Measurements from ENCODE around the gene HS1BP3. TPM values are rescaled to one million over a fixed set of nuclear protein-coding genes. Genes with fewer than 3 reads are reported as not detected.

HS1BP3 gene
- total and polyA plus RNA-seq, 2 donors (not counting 3 experiments of a cell fraction or from before 2014, with no cell fraction given): 27.4 to 33.1 TPM

DNA sequence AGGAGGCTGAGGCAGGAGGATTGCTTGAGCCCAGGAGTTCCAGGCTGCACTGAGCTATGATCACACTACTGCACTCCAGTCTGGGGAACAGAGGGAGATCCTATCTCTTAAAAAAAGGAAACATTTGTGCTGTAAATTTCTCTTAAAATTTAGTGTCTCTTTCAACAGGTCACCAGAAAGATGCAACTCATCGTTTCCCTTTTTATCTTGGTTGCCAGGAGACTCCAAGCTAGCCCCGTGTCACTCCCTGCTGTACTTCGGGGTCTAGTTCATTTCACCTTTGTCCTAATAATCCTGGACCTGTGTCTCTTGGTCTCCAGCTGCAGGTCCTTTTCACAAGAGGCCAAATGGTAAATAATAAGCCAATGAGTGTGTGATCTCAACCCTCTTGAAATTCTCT, 7.1 kb downstream of the HS1BP3 start:
- Histone ChIP-seq H3K79me2 (ENCODE audit: control insufficient read depth, insufficient read depth, low read length) (no peaks in the 10 kb centered on the region), H4K20me1 (replicated peaks; ENCODE audit: control insufficient read depth, extremely low read depth, insufficient read depth, low read length) (no peaks in the 10 kb centered on the region), H2AFZ (ENCODE audit: low read depth, low read length) (no peak overlapping the region), H3K27me3 (ENCODE audit: control insufficient read depth in 2 of 2, insufficient read depth in 2 of 2, low read length in 2 of 2) (no peaks in the 10 kb centered on the region), H3K9me3 (replicated peaks; ENCODE audit: control insufficient read depth, insufficient read depth, low read length) (no peaks in the 10 kb centered on the region), H3K9ac (replicated peaks; ENCODE audit: extremely low read depth, insufficient read depth, low read length) (no peak overlapping the region), H3K4me2 (ENCODE audit: insufficient read depth, low read length) (no peak overlapping the region), H3K27ac (ENCODE audit: insufficient read depth, low read depth, low read length) (no peak overlapping the region), H3K4me1 (ENCODE audit: control insufficient read depth, extremely low read depth, insufficient read depth, low read length) (peaks cover 8% of the 10 kb centered on the region), H3K4me3 (replicated peaks in 1 of 3; ENCODE audit: insufficient read depth in 1 of 3, low read depth in 1 of 3, low read length in 3 of 3) (no peak overlapping the region), H3K36me3 (ENCODE audit: control insufficient read depth in 2 of 2, extremely low read depth in 1 of 2, insufficient read depth in 2 of 2, low read length in 2 of 2) (peaks cover 0 to 32% of the 10 kb centered on the region in 2 experiments), H3K9me1 (replicated peaks; ENCODE audit: control insufficient read depth, extremely low read depth, insufficient read depth, low read length) (no peaks in the 10 kb centered on the region)
- no peak for FAIRE-seq
- BruUV-seq (replicated peaks): no TSS peak
- POLR2A ChIA-PET: interaction anchor here (1.1 kb wide), 1 partner anchor 197 kb away, joined by 5 read pairs; the partner anchor contains the start of gene RHOB
- dilution Hi-C loops (cut with MboI; ENCODE audit: extremely low pct_ligation_motif_present, low sequenced_read_pairs) (no loop called here), intact Hi-C loops (cut with micrococcal nuclease) (loop anchor here (5.0 kb wide), 1 partner anchor 317 kb away; no protein-coding TSS in a partner anchor)
- no peak for DNase-seq (ENCODE audit: low read depth, low spot score)
- CTCF ChIA-PET: interaction anchor here (1.2 to 6.7 kb wide), 13 partner anchors 8 to 353 kb away, joined by 3 to 225 read pairs (median 15); no protein-coding TSS in a partner anchor
- TF ChIP-seq EZH2 (IDR thresholded peaks at IDR 0.05; ENCODE audit: borderline replicate concordance, low read depth, low read length, severe bottlenecking) (no peak), MYC (IDR thresholded peaks at IDR 0.05; ENCODE audit: low read depth, low read length) (no peak), GATA2 (IDR thresholded peaks at IDR 0.05; ENCODE audit: insufficient read depth, insufficient read length, low read depth, low read length) (no peak), POLR2AphosphoS5 (IDR thresholded peaks at IDR 0.05; ENCODE audit: insufficient read depth, low read depth, low read length) (no peak), JUN (IDR thresholded peaks at IDR 0.05; ENCODE audit: borderline replicate concordance, insufficient read depth, insufficient read length, low read depth) (no peak), POLR2A (IDR thresholded peaks at IDR 0.05; ENCODE audit: low read depth, low read length) (no peak), FOS (IDR thresholded peaks at IDR 0.05; ENCODE audit: borderline replicate concordance, insufficient read depth, low read length) (no peak)
- TF ChIP-seq, protein P1, sequence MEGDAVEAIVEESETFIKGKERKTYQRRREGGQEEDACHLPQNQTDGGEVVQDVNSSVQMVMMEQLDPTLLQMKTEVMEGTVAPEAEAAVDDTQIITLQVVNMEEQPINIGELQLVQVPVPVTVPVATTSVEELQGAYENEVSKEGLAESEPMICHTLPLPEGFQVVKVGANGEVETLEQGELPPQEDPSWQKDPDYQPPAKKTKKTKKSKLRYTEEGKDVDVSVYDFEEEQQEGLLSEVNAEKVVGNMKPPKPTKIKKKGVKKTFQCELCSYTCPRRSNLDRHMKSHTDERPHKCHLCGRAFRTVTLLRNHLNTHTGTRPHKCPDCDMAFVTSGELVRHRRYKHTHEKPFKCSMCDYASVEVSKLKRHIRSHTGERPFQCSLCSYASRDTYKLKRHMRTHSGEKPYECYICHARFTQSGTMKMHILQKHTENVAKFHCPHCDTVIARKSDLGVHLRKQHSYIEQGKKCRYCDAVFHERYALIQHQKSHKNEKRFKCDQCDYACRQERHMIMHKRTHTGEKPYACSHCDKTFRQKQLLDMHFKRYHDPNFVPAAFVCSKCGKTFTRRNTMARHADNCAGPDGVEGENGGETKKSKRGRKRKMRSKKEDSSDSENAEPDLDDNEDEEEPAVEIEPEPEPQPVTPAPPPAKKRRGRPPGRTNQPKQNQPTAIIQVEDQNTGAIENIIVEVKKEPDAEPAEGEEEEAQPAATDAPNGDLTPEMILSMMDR (IDR thresholded peaks at IDR 0.05; ENCODE audit: extremely low read depth in 1 of 2, insufficient read depth in 1 of 2, low read depth in 1 of 2, low read length in 2 of 2): no peak
- TF ChIP-seq, protein P2, sequence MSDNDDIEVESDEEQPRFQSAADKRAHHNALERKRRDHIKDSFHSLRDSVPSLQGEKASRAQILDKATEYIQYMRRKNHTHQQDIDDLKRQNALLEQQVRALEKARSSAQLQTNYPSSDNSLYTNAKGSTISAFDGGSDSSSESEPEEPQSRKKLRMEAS (IDR thresholded peaks at IDR 0.05; ENCODE audit: insufficient read depth, insufficient read length): no peak
